HL-60/S4 (cell line): ENCODE measurements around the gene DNAJB2.

ENCODE experiments used
- in situ Hi-C: fragments of 300-500 bp; cut with MboI; formaldehyde crosslinking; loops from 2 replicates; pipeline ENCODE4 v1.14.3; 2022; ENCODE audit warnings: low sequenced_read_pairs

Gene DNAJB2

GRCh38 chr2:219279151-219279915 is at the start of gene DNAJB2:
Gene DNAJB2, plus strand, starts transcription at chr2:219279366. Its CDS starts 468 bp downstream, at chr2:219279834.
- in situ Hi-C loops = loop anchor here (10.0 kb wide), 1 partner anchor 115 kb away; the partner anchor contains the start of gene NHEJ1

- in situ Hi-C loops = no loop called here
Measured at GRCh38 chr2:219230059-219230540, 49.1 kb upstream of the DNAJB2 start.

GRCh38 chr2:219234331-219234730 is 44.8 kb upstream of the DNAJB2 start:
- in situ Hi-C loops = no loop called here

GRCh38 chr2:219243291-219243761 is 35.8 kb upstream of the DNAJB2 start:
- in situ Hi-C loops = no loop called here

GRCh38 chr2:219244789-219245147 is 34.4 kb upstream of the DNAJB2 start:
- in situ Hi-C loops = no loop called here

GRCh38 chr2:219245148-219245898 is 33.8 kb upstream of the DNAJB2 start, which contains the start of the genes GLB1L and STK16:
Gene GLB1L, minus strand, starts transcription at chr2:219245444. Its CDS starts 1,871 bp downstream, at chr2:219243573.
Gene STK16, plus strand, starts transcription at chr2:219245479. Its CDS starts 521 bp downstream, at chr2:219246000.
- in situ Hi-C loops = no loop called here

DNA sequence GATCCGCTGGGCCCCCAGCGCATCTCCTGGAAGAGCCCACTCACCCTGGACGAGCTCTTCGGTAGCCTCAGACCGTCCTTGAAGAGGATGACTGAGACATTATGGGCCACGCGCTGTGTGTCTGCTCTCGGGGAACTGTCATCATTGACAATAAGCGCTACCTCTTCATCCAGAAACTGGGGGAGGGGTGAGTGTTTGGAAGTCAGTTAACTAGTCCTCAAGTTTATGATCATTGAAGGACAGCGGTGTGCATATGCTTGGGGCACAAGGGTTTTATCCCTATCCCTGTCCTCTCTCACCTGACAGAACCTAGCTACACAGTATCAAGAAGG is 33.3 kb upstream of the DNAJB2 start:
- in situ Hi-C loops = no loop called here

DNA sequence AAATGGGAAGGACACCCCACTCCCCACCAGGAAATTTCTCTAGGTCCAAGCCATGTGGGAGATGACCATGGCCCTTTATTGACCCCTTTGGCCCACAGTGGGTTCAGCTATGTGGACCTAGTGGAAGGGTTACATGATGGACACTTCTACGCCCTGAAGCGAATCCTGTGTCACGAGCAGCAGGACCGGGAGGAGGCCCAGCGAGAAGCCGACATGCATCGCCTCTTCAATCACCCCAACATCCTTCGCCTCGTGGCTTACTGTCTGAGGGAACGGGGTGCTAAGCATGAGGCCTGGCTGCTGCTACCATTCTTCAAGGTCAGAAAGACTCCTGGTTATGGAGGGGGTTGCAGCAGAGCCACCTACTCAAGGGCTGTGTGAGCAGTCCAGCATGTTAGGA is 32.6 kb upstream of the DNAJB2 start:
- in situ Hi-C loops = no loop called here

DNA sequence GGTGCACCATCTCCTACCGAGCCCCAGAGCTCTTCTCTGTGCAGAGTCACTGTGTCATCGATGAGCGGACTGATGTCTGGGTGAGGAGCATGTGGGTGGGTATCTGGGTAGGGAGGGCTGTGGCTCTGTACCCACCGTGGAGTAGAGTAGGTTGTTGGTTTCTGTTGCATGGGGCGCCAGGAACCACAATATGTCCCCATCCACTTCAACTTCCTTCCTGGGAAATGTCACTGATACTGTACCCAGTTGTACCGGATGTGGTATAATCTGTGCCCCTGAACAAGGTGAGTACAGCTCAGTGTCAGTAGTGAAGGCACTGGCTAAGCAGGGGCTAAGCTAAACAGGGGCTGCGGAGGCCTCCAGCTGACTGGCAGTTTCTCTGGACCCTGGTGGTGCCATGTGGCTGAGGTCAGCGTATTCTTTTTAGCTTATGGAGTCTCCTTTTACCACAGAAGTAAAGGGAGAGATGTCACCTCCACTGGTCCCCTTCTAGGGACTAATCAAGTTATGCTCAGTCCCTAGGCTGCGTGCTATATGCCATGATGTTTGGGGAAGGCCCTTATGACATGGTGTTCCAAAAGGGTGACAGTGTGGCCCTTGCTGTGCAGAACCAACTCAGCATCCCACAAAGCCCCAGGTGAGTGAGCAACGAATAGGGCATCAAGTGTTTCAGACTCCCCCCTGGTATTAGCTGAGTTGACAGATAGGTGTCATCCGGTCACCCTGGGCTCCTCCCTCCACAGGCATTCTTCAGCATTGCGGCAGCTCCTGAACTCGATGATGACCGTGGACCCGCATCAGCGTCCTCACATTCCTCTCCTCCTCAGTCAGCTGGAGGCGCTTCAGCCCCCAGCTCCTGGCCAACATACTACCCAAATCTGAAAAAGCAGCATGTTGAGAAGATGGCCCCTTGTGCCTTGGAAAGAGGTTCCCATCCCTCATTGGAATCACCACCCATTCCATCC is 31.2 kb upstream of the DNAJB2 start:
- in situ Hi-C loops = no loop called here

GRCh38 chr2:219248845-219249202 is 30.3 kb upstream of the DNAJB2 start:
- in situ Hi-C loops = no loop called here

DNA sequence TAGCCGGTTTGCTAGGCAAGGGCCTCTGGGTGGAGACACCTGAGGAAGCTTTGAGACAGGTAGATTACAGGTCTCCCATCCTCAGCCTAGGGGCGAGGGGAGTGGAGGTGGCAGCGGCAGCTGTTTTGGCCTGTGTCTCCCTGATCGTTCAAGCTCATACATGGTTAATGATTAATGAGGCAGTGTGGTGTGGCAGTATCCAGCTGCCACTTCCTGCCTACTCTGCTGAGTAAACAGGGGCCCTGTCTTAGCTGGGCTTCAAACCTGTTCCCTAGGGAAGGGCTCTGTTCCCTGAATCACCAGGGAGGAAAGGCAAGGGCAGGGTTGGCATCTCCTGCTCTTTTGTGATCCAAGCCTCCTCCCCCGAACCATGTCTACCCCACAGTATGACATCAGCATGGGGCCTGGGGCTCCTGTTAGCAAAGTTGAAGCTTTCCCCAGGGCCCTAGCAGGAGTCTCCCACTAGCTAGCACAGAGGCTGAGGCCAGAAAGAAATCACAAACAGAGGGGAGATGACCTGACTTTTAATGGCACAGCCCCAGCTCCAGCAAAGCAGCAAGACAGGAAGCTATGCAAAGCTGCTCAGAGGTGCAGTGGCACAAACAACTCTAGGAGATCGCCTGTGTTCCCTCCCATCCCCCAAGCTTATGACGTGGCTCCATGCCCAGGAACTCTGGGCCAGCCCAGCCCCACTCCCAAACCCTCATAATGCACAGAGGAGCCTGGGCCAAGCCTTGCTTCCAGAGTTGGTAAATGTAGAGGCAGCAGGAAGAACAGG is 29.8 kb upstream of the DNAJB2 start:
- in situ Hi-C loops = no loop called here

- in situ Hi-C loops = no loop called here
Measured at GRCh38 chr2:219250049-219250781, 29.0 kb upstream of the DNAJB2 start.

DNA sequence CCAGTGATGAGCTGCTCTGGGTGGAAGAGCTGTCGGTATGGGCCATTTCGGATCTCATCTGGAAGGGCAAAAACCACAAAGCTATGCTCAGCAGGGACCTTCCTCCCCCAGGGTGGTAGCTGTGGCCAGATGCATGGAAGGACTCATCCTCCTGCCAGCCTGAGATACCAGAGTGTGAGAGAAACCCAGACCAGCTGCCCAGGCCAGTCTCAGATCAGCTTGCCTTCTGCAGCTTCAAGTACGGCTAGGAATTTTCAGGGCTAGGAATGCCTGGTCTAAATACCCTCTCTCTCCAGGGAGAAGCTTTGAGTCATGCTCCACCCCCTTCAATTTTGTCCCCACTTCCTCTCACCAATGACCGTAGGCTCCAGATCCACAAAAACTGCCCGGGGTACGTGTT is 27.5 kb upstream of the DNAJB2 start:
- in situ Hi-C loops = no loop called here

GRCh38 chr2:219252084-219252483 is 27.1 kb upstream of the DNAJB2 start:
- in situ Hi-C loops = no loop called here

DNA sequence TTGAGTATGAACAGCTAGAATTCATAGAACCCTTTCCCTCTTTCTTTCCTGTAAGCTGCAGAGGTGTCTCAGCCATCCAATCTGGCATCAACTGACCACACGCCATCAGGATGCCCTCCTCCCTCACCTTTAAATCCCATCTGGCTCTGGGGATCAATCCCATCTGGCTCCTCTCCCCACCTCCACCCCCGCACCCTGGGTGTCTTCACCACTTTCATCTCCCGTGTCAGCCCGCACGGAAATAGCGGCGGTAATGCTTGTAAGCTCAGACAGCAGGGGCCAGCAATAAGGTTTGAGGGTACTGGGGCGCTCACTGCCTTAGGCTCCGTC is 26.6 kb upstream of the DNAJB2 start:
- in situ Hi-C loops = no loop called here

- in situ Hi-C loops = no loop called here
Measured at GRCh38 chr2:219252900-219253752, 26.0 kb upstream of the DNAJB2 start, which contains the start of gene TUBA4B. Gene TUBA4B, plus strand, starts transcription at chr2:219253243. Its CDS starts 165 bp downstream, at chr2:219253408.

- in situ Hi-C loops = no loop called here
Measured at GRCh38 chr2:219253753-219254589, 25.2 kb upstream of the DNAJB2 start, which contains the start of gene TUBA4A. Gene TUBA4A, minus strand, starts transcription at chr2:219253918. Its CDS starts 60 bp downstream, at chr2:219253858.
